ENCODE results near the gene CHTF18.

DNA sequence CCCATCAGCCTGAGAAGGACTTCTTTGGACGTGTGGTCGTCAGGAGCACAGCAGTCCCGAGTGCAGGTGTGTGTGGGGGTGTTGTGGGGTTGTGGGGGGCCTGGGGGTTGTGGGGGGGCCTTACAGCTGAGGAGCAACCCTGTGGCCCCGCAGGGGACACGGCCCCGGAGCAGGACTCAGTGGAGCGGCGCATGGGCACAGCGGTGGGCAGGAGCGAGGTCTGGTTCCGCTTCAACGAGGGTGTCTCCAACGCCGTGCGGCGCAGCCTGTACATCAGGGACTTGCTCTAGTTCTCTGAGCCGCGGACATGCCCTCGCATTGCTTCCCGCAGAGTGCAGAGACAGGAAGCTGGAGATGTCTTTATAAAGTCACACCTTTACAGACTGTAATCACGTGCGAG, 9.3 kb downstream of the CHTF18 start:
- TF ChIP-seq, protein P1, sequence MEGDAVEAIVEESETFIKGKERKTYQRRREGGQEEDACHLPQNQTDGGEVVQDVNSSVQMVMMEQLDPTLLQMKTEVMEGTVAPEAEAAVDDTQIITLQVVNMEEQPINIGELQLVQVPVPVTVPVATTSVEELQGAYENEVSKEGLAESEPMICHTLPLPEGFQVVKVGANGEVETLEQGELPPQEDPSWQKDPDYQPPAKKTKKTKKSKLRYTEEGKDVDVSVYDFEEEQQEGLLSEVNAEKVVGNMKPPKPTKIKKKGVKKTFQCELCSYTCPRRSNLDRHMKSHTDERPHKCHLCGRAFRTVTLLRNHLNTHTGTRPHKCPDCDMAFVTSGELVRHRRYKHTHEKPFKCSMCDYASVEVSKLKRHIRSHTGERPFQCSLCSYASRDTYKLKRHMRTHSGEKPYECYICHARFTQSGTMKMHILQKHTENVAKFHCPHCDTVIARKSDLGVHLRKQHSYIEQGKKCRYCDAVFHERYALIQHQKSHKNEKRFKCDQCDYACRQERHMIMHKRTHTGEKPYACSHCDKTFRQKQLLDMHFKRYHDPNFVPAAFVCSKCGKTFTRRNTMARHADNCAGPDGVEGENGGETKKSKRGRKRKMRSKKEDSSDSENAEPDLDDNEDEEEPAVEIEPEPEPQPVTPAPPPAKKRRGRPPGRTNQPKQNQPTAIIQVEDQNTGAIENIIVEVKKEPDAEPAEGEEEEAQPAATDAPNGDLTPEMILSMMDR (IDR thresholded peaks at IDR 0.05) = no peak
- TF ChIP-seq POLR2A (IDR thresholded peaks at IDR 0.05) = no peak
